ENCODE results near the gene DLK2. TPM values are rescaled to one million over a fixed set of nuclear protein-coding genes. Genes with fewer than 3 reads are reported as not detected.
"Not testable (repeated sequence)": the region's sequence is repeated elsewhere in the genome, so short reads cannot be mapped to it uniquely, and the experiment has no call there.

The DLK2 gene
- total RNA-seq, 1 donor from 2014 or later = 1.2 TPM

GRCh38 chr6:43435682-43436437 lies 19.5 kb downstream of the DLK2 start:
- ATAC-seq = no peak
- intact Hi-C loops (cut with micrococcal nuclease) = no loop called here
- DNase-seq = no peak

- no peak for ATAC-seq
- DNase-seq = no peak
- intact Hi-C loops (cut with micrococcal nuclease) = no loop called here
These were observed 20.4 kb downstream of the DLK2 start for GRCh38 chr6:43434943-43435342.

GRCh38 chr6:43434001-43434840 lies 21.1 kb downstream of the DLK2 start:
- intact Hi-C loops (cut with micrococcal nuclease) = no loop called here
- ATAC-seq = peak; percentile 89
- DNase-seq = peak; percentile 61

GRCh38 chr6:43433148-43433547 lies 22.2 kb downstream of the DLK2 start:
- intact Hi-C loops (cut with micrococcal nuclease) = no loop called here

GRCh38 chr6:43432009-43432945 lies 23.1 kb downstream of the DLK2 start:
- no peak for DNase-seq
- no peak for ATAC-seq
- intact Hi-C loops (cut with micrococcal nuclease) = no loop called here

More at GRCh38 chr6:43433148-43433547, 22.2 kb downstream of the DLK2 start:
- ATAC-seq (no peak), DNase-seq (no peak)

- ATAC-seq (no peak), DNase-seq (no peak)
- intact Hi-C loops (cut with micrococcal nuclease) = no loop called here
These were observed 26.5 kb downstream of the DLK2 start for GRCh38 chr6:43428874-43429273.

- intact Hi-C loops (cut with micrococcal nuclease) = no loop called here
- DNase-seq (no peak), ATAC-seq (no peak)
These were observed 27.2 kb downstream of the DLK2 start for GRCh38 chr6:43428112-43428570.

- ATAC-seq = peak; percentile 99
- peak; percentile 97 for DNase-seq
- intact Hi-C loops (cut with micrococcal nuclease) = no loop called here
These were observed 27.8 kb downstream of the DLK2 start, which contains the start of gene ABCC10 for GRCh38 chr6:43427406-43428111. Gene ABCC10 (plus strand): TSS chr6:43427541. CDS start chr6:43427979, 438 bp downstream.

- ATAC-seq = no peak
These were observed 28.4 kb downstream of the DLK2 start for GRCh38 chr6:43426928-43427405.

GRCh38 chr6:43425083-43425482 lies 30.3 kb downstream of the DLK2 start:
- ATAC-seq; intact Hi-C loops (cut with micrococcal nuclease); DNase-seq: not testable (repeated sequence)

More at GRCh38 chr6:43426928-43427405, 28.4 kb downstream of the DLK2 start:
- DNase-seq = no peak
- intact Hi-C loops (cut with micrococcal nuclease) = no loop called here

GRCh38 chr6:43421831-43422230 lies 33.5 kb downstream of the DLK2 start:
- DNase-seq (no peak), ATAC-seq (no peak)
- intact Hi-C loops (cut with micrococcal nuclease) = no loop called here

GRCh38 chr6:43420012-43420709 lies 35.2 kb downstream of the DLK2 start:
- DNase-seq (no peak), ATAC-seq (no peak)
- intact Hi-C loops (cut with micrococcal nuclease) = no loop called here

GRCh38 chr6:43416935-43417334 lies 38.4 kb downstream of the DLK2 start:
- intact Hi-C loops (cut with micrococcal nuclease) = no loop called here
- ATAC-seq = no peak

GRCh38 chr6:43415275-43415674 lies 40.1 kb downstream of the DLK2 start:
- intact Hi-C loops (cut with micrococcal nuclease); ATAC-seq; DNase-seq: not testable (repeated sequence)

More at GRCh38 chr6:43416935-43417334, 38.4 kb downstream of the DLK2 start:
- no peak for DNase-seq

- ATAC-seq (no peak), DNase-seq (no peak)
- intact Hi-C loops (cut with micrococcal nuclease) = no loop called here
These were observed 42.3 kb downstream of the DLK2 start for GRCh38 chr6:43413002-43413401.

GRCh38 chr6:43412541-43412940 lies 42.8 kb downstream of the DLK2 start:
- DNase-seq (no peak), ATAC-seq (no peak)
- intact Hi-C loops (cut with micrococcal nuclease) = no loop called here

GRCh38 chr6:43410776-43411175 lies 44.6 kb downstream of the DLK2 start:
- intact Hi-C loops (cut with micrococcal nuclease); ATAC-seq; DNase-seq: not testable (repeated sequence)

- no peak for ATAC-seq
- intact Hi-C loops (cut with micrococcal nuclease) = no loop called here
- DNase-seq = no peak
These were observed 47.1 kb downstream of the DLK2 start for GRCh38 chr6:43408259-43408658.

All from left ventricle myocardium superior (tissue), 1 donor.